Measurements from ENCODE around the gene SLC13A4.

- TF ChIP-seq CTCF (IDR thresholded peaks at IDR 0.05), result no peak
- no peak for TF ChIP-seq POLR2A (IDR thresholded peaks at IDR 0.05)
Observed at GRCh38 chr7:135685306-135686084, 42.5 kb downstream of the SLC13A4 start.

Data from lower leg skin (tissue), 3 donors.